ENCODE results near the gene PTPN2.

PTPN2 gene

DNA sequence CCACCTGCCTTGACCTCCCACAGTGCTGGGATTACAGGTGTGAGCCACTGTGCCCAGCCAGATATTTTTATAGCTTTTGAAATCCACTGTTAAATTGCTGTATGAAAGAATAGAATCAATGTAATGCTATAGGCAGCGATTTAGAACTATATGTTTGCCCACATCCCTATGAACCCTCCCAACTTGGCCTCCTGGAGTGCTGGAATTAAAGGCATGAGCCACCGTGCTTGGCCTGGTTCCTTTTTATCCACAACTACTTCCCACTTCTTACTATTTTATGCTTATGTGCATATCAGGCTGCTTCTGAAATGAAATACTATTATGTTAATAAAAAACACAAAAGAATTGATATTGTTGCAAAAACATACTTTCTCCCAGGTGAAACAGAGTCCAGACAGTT is 11.6 kb upstream of the PTPN2 start:
- Histone ChIP-seq H3K4me1 (ENCODE audit: control insufficient read depth in 2 of 2, insufficient read depth in 2 of 2, low read length in 2 of 2) (no peaks in the 10 kb centered on the region), H3K9me3 (ENCODE audit: control insufficient read depth in 2 of 2, low read length in 2 of 2) (no peaks in the 10 kb centered on the region), H3K27ac (ENCODE audit: low read depth in 2 of 2, low read length in 2 of 2) (no peak overlapping the region), H3K36me3 (ENCODE audit: control insufficient read depth in 2 of 2, insufficient read depth in 2 of 2, low read length in 2 of 2) (no peaks in the 10 kb centered on the region), H3K9ac (ENCODE audit: low read depth in 1 of 2, low read length in 2 of 2) (no peak overlapping the region), H3K27me3 (ENCODE audit: control insufficient read depth in 2 of 2, insufficient read depth in 2 of 2, low read length in 2 of 2) (peaks cover 5 to 7% of the 10 kb centered on the region in 2 donors), H3K4me3 (ENCODE audit: low read length in 2 of 2) (no peak overlapping the region)

DNA sequence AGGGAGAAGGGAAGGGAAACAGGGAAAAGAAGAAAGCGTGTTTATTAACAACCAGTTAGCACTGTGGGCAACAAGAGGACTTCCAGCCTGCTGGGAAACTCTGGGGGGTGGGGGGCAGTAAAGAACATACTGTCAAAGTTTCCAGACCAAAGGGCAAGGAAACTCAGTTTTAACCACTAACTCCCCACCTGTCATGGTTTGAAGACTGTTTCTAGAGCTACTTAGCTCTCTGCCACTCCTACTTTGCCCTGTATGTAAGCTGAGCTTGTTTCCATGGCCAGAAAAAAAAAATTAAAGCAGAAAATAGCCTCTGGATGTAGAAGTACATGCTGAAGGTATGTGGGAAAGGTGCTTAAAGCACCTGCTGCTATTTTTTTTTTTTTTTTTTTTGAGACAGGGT is 11.0 kb upstream of the PTPN2 start:
- no peak overlapping the region for H3K27ac ChIP-seq (ENCODE audit: low read depth in 2 of 2, low read length in 2 of 2)
- no peak overlapping the region for H3K9ac ChIP-seq (ENCODE audit: low read depth in 1 of 2, low read length in 2 of 2)
- H3K4me3 ChIP-seq (ENCODE audit: low read length in 2 of 2) = no peak overlapping the region
- no peaks in the 10 kb centered on the region for H3K4me1 ChIP-seq (ENCODE audit: control insufficient read depth in 2 of 2, insufficient read depth in 2 of 2, low read length in 2 of 2)
- H3K9me3 ChIP-seq (ENCODE audit: control insufficient read depth in 2 of 2, low read length in 2 of 2) = no peaks in the 10 kb centered on the region
- H3K27me3 ChIP-seq (ENCODE audit: control insufficient read depth in 2 of 2, insufficient read depth in 2 of 2, low read length in 2 of 2) = peaks cover 5 to 7% of the 10 kb centered on the region in 2 donors
- no peaks in the 10 kb centered on the region for H3K36me3 ChIP-seq (ENCODE audit: control insufficient read depth in 2 of 2, insufficient read depth in 2 of 2, low read length in 2 of 2)

DNA sequence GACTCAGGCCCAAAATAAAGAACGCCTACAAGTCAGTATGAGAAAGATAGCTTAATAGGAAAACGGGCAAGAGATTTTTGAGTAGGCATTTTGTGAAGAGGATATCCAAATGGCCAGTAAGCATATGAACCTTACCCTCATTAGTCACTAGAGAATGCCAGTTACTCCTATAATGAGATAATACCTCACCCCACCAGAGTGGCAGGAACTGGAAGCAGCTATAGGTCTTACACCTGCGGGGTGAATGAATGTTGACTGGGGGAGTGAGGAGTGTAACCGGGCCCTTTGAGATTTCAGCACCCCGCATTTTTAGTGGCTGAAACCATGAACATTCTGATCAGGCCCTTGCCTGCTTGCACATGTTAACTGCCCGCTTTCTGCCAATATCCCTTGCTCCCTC is 7.5 kb upstream of the PTPN2 start:
- Histone ChIP-seq H3K4me3 (ENCODE audit: low read length in 2 of 2) (no peak overlapping the region), H3K9me3 (ENCODE audit: control insufficient read depth in 2 of 2, low read length in 2 of 2) (no peaks in the 10 kb centered on the region), H3K27ac (ENCODE audit: low read depth in 2 of 2, low read length in 2 of 2) (no peak overlapping the region), H3K4me1 (ENCODE audit: control insufficient read depth in 2 of 2, insufficient read depth in 2 of 2, low read length in 2 of 2) (no peaks in the 10 kb centered on the region), H3K27me3 (ENCODE audit: control insufficient read depth in 2 of 2, insufficient read depth in 2 of 2, low read length in 2 of 2) (peaks cover 5 to 7% of the 10 kb centered on the region in 2 donors), H3K9ac (ENCODE audit: low read depth in 1 of 2, low read length in 2 of 2) (no peak overlapping the region), H3K36me3 (ENCODE audit: control insufficient read depth in 2 of 2, insufficient read depth in 2 of 2, low read length in 2 of 2) (no peaks in the 10 kb centered on the region)

DNA sequence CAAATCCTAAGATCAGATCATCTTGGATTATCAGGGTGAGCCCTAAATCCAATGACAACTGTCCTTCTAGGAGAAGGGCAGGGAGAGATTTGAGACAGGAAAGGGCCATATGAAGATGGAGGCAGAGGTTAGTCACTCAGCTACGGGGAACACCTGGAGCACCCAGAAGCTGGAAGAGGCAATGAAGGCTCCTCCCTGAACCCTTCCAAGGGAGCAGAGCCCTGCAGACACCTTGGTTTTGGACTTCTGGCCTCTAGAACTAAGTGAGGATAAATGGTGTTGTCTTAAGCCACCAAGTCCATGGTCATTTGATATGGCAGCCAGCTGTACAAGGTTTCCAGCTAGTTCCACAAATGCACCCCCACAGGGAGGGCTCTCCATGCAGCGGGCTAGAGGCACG is 6.9 kb upstream of the PTPN2 start:
- Histone ChIP-seq H3K4me1 (ENCODE audit: control insufficient read depth in 2 of 2, insufficient read depth in 2 of 2, low read length in 2 of 2) (no peaks in the 10 kb centered on the region), H3K9me3 (ENCODE audit: control insufficient read depth in 2 of 2, low read length in 2 of 2) (no peaks in the 10 kb centered on the region), H3K27me3 (ENCODE audit: control insufficient read depth in 2 of 2, insufficient read depth in 2 of 2, low read length in 2 of 2) (peaks cover 5 to 6% of the 10 kb centered on the region in 2 donors), H3K9ac (ENCODE audit: low read depth in 1 of 2, low read length in 2 of 2) (no peak overlapping the region), H3K36me3 (ENCODE audit: control insufficient read depth in 2 of 2, insufficient read depth in 2 of 2, low read length in 2 of 2) (no peaks in the 10 kb centered on the region), H3K4me3 (ENCODE audit: low read length in 2 of 2) (no peak overlapping the region), H3K27ac (ENCODE audit: low read depth in 2 of 2, low read length in 2 of 2) (no peak overlapping the region)

DNA sequence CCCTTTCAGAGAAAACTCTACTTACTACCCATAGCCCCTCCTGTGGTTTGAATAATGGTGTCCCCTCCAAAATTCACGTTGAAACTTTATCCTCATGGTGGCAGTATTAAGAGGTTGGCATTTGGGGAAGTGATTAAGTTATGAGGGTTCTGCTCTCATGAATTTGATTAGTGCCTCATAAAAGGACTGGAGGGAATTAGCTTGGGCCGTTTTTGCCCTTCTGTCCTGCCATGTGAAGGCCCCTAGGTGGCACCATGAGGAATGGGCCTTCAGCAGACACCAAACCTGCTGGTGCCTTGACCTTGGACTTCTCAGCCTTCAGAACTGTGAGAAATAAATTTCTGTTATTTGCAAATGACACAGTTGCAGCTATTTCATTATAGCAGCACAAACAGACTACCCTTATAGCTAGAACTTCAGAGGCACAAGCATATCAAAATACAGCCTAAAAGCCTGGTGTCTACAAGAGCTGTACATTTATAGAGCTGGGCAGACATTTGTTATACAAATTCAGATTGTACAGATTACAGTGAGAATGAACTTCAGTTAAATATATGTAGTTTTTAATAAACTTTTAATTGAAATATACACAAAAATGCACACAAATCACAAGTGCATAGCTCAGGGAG is 2.6 kb upstream of the PTPN2 start:
- Histone ChIP-seq H3K36me3 (ENCODE audit: control insufficient read depth in 2 of 2, insufficient read depth in 2 of 2, low read length in 2 of 2) (no peaks in the 10 kb centered on the region), H3K27me3 (ENCODE audit: control insufficient read depth in 2 of 2, insufficient read depth in 2 of 2, low read length in 2 of 2) (no peaks in the 10 kb centered on the region), H3K4me3 (ENCODE audit: low read length in 2 of 2) (no peak overlapping the region), H3K4me1 (ENCODE audit: control insufficient read depth in 2 of 2, insufficient read depth in 2 of 2, low read length in 2 of 2) (peaks cover 7 to 16% of the 10 kb centered on the region in 2 donors), H3K9ac (ENCODE audit: low read depth in 1 of 2, low read length in 2 of 2) (no peak overlapping the region), H3K9me3 (ENCODE audit: control insufficient read depth in 2 of 2, low read length in 2 of 2) (no peaks in the 10 kb centered on the region), H3K27ac (ENCODE audit: low read depth in 2 of 2, low read length in 2 of 2) (no peak overlapping the region)

DNA sequence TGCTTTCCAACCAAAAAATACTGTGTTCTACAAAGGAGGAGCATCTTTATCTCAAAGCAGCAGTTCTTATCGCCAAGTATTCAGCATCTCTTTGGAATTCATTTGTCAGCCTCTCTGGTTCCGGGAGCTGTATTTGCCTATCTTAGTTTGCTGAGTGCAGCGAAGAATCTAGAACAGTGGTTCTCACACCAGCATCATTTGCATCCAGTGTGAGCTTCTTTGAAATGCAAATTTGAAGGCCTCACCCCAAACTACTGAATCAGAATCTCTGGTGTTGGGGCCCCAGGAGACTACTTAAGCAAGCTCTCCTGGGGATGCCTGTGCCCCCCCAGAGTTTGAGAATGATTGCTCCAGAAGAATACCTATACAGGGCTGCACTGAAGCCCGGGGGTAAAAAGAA is 1.5 kb upstream of the PTPN2 start:
- Histone ChIP-seq H3K27ac (ENCODE audit: low read depth in 2 of 2, low read length in 2 of 2) (no peak overlapping the region), H3K4me3 (ENCODE audit: low read length in 2 of 2) (no peak overlapping the region), H3K27me3 (ENCODE audit: control insufficient read depth in 2 of 2, insufficient read depth in 2 of 2, low read length in 2 of 2) (no peaks in the 10 kb centered on the region)

DNA sequence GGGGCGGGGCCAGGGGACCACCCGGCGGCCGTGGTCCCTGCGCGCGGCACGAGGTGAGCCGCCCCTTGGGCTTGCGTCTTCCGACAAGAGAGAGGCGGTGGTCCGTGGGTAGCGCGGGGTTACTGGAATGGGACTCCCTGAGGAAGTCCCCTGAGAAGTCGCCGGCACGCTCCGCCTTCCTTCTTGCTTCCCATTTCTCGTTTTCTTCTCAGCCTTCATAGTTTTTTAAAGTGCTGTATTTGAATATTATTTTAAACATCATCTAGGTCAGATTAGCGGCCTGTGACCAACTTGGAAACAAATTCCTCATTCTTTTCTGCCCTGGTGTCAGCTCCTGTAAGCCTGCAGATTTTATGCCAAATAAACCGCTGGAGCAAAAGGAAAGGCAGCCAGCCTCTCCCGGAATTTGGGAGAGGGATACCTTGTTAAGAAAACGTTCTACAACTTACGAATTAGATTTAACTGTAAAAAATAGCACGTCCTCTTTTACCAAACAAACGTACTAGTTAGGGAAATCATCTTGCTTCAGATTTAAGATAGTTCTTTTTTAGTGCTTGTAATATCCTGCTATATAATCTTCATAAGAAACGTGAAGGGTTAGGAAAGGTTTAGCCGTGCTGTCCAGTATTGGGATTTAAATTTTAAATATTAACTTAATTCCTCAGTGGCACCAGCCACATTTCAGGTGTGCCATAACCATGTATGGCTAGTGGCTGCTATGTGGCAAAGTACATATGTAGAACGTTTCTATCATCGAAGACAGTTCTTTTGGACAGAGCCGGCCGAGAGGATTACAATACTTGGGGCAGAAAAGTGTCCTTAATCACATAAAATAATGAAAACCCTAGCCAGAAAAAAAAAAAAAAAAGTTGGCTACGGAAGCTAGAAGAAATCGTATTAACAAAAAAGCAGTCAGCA is 628 bp upstream of the PTPN2 start:
- Histone ChIP-seq H3K27ac (ENCODE audit: low read depth in 2 of 2, low read length in 2 of 2) (peak overlapping the region; percentile 83 to 100), H3K9me3 (ENCODE audit: control insufficient read depth in 2 of 2, low read length in 2 of 2) (no peaks in the 10 kb centered on the region), H3K36me3 (ENCODE audit: control insufficient read depth in 2 of 2, insufficient read depth in 2 of 2, low read length in 2 of 2) (no peaks in the 10 kb centered on the region), H3K4me1 (ENCODE audit: control insufficient read depth in 2 of 2, insufficient read depth in 2 of 2, low read length in 2 of 2) (peaks cover 13 to 16% of the 10 kb centered on the region in 2 donors), H3K9ac (ENCODE audit: low read depth in 1 of 2, low read length in 2 of 2) (peak overlapping the region; percentile 60 to 76), H3K27me3 (ENCODE audit: control insufficient read depth in 2 of 2, insufficient read depth in 2 of 2, low read length in 2 of 2) (no peaks in the 10 kb centered on the region), H3K4me3 (ENCODE audit: low read length in 2 of 2) (peak overlapping the region; percentile 80 to 81)

More for the DNA sequence above, 1.5 kb upstream of the PTPN2 start:
- Histone ChIP-seq H3K36me3 (ENCODE audit: control insufficient read depth in 2 of 2, insufficient read depth in 2 of 2, low read length in 2 of 2) (no peaks in the 10 kb centered on the region), H3K9ac (ENCODE audit: low read depth in 1 of 2, low read length in 2 of 2) (no peak overlapping the region), H3K9me3 (ENCODE audit: control insufficient read depth in 2 of 2, low read length in 2 of 2) (no peaks in the 10 kb centered on the region), H3K4me1 (ENCODE audit: control insufficient read depth in 2 of 2, insufficient read depth in 2 of 2, low read length in 2 of 2) (peaks cover 8 to 16% of the 10 kb centered on the region in 2 donors)

DNA sequence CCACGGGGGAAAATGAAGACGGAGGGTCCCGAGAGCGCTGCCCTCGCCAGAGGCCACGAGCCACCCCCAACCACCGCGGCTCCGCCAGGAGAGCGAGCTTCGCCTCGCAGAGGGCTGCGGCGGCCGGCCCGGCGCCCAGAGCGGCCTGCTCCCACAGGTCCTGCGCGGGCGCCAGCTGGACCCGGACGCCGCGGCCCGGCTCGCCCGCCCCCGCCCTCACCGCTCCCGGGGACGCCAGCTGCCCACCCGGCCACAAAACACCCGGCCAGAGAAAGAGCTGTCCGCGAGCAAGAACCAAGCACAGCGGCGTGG is 709 bp downstream of the PTPN2 start:
- peak overlapping the region; percentile 93 to 94 for H3K9ac ChIP-seq (ENCODE audit: low read depth in 1 of 2, low read length in 2 of 2)
- no peaks in the 10 kb centered on the region for H3K36me3 ChIP-seq (ENCODE audit: control insufficient read depth in 2 of 2, insufficient read depth in 2 of 2, low read length in 2 of 2)
- peak overlapping the region; percentile 100 for H3K27ac ChIP-seq (ENCODE audit: low read depth in 2 of 2, low read length in 2 of 2)
- peak overlapping the region; percentile 79 to 90 for H3K4me3 ChIP-seq (ENCODE audit: low read length in 2 of 2)
- no peaks in the 10 kb centered on the region for H3K9me3 ChIP-seq (ENCODE audit: control insufficient read depth in 2 of 2, low read length in 2 of 2)
- H3K4me1 ChIP-seq (ENCODE audit: control insufficient read depth in 2 of 2, insufficient read depth in 2 of 2, low read length in 2 of 2) = peaks cover 13 to 16% of the 10 kb centered on the region in 2 donors
- H3K27me3 ChIP-seq (ENCODE audit: control insufficient read depth in 2 of 2, insufficient read depth in 2 of 2, low read length in 2 of 2) = no peaks in the 10 kb centered on the region

DNA sequence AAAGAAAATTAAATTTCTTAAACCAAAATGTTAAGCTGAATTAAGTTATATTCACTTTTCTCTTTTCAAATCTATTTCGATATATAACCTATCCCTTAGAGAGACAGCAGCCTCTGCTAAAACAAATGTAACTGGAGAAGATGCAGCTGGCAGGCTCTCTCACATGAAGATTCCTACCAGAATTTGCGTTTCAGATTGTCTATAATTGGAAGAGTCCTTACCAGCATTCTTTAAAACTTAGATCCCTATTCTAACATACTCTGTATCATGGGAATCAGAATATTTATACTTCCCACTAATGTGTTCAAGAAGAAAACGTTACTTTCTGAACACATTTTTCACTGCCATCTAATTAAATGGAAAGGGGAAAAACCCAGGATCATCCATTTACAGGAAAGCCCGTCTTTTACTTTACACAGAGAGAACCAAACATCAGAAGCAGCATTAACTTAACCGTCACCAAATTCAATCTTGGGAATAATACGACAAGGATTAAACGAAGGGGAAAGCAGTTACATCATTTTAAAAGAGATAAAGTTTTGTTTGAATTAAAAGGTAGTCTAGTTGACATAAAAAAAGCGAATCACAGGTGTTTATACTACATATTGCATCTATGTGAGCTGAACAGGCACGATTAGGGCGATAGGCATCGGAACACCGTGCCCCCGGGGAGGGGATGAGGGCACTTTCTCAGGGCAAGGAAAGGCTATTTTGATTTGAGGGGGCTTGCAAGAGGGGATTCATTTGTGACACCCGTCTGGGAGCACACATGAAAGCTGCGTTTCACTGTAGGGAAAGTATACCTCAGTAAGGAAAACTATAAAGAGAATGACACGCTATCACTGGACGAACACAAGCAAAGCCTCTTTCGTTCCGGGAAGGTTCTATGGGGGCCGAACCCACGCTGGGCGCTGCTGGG is 1.3 kb downstream of the PTPN2 start:
- H3K9ac ChIP-seq (ENCODE audit: low read depth in 1 of 2, low read length in 2 of 2) = peak overlapping the region; percentile 93 to 94
- H3K27ac ChIP-seq (ENCODE audit: low read depth in 2 of 2, low read length in 2 of 2) = peak overlapping the region; percentile 100
- H3K27me3 ChIP-seq (ENCODE audit: control insufficient read depth in 2 of 2, insufficient read depth in 2 of 2, low read length in 2 of 2) = no peaks in the 10 kb centered on the region
- no peaks in the 10 kb centered on the region for H3K9me3 ChIP-seq (ENCODE audit: control insufficient read depth in 2 of 2, low read length in 2 of 2)
- H3K4me1 ChIP-seq (ENCODE audit: control insufficient read depth in 2 of 2, insufficient read depth in 2 of 2, low read length in 2 of 2) = peaks cover 13 to 16% of the 10 kb centered on the region in 2 donors
- H3K36me3 ChIP-seq (ENCODE audit: control insufficient read depth in 2 of 2, insufficient read depth in 2 of 2, low read length in 2 of 2) = no peaks in the 10 kb centered on the region
- peak overlapping the region; percentile 79 to 90 for H3K4me3 ChIP-seq (ENCODE audit: low read length in 2 of 2)

DNA sequence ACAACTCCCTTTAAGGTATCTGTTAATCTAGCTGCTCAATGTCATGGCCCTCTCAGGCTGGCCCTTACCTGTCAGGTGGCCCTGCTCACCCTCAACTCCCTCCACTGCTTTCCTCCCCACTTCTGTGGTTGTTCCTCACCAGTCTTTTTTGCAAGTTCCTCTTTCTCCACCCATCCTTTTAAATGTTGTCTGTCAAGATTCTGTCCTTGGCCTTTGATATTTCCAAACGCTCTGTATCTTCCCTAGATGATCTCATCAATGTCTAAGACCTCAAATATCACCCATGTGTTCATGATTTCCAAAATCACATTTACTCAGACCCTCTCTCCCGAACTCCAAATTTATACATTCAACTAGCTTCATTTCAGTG is 3.5 kb downstream of the PTPN2 start:
- H3K4me1 ChIP-seq (ENCODE audit: control insufficient read depth in 2 of 2, insufficient read depth in 2 of 2, low read length in 2 of 2) = peaks cover 13 to 16% of the 10 kb centered on the region in 2 donors
- H3K27me3 ChIP-seq (ENCODE audit: control insufficient read depth in 2 of 2, insufficient read depth in 2 of 2, low read length in 2 of 2) = no peaks in the 10 kb centered on the region
- no peak overlapping the region for H3K4me3 ChIP-seq (ENCODE audit: low read length in 2 of 2)
- peak overlapping the region; percentile 20 to 48 for H3K27ac ChIP-seq (ENCODE audit: low read depth in 2 of 2, low read length in 2 of 2)
- no peaks in the 10 kb centered on the region for H3K36me3 ChIP-seq (ENCODE audit: control insufficient read depth in 2 of 2, insufficient read depth in 2 of 2, low read length in 2 of 2)
- H3K9me3 ChIP-seq (ENCODE audit: control insufficient read depth in 2 of 2, low read length in 2 of 2) = no peaks in the 10 kb centered on the region
- H3K9ac ChIP-seq (ENCODE audit: low read depth in 1 of 2, low read length in 2 of 2) = no peak overlapping the region
